HG03520 (cell line): ENCODE data around the gene ARHGEF18.

ENCODE experiments used
- ATAC-seq: cut with Tn5 transposase; IDR thresholded peaks from one replicate; pipeline ENCODE4 v1.9.1; 2021; ENCODE audit warnings: mild to moderate bottlenecking, moderate library complexity; ENCODE audit not compliant: unreplicated experiment

Gene ARHGEF18

DNA sequence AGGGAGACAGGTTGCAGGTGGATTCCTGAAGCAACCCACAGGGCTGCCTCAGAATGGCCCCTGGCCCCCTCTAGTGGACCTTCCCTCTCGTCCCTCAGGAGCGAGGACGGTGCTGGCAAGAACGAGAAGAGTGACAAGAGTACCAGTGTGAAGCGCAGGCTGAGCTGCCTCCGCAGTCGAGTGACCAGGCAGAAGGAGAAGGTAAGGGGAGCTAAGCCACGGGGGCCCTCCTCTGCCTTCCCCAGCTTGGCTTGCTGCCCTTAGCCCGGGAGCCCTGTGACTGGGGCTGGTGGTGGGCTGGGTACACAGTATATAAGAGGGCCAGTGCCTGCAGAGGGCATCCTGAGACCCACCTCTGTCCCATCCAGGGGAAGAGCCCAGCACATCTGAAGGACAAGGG is 34.0 kb downstream of the ARHGEF18 start:
- ATAC-seq, result no peak

DNA sequence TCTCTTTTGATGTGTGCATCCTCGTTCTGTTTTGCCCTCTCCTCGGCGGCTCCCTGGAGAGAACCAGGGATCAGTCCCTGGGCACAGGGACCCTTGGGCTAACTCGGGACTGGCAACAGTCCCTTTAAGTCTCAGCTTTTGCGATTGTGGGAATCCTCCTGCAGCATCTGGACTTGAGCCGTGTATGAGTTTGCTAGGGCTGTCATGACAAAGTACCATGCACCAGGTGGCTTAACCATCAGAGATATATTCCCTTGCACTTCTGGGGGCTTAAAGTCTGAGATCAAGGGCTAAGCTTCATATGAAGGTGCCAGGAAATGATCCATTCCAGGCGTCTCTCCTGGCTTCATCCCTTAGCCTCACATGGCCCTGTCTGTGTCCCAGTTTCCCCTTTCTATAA is 34.5 kb downstream of the ARHGEF18 start:
- no peak for ATAC-seq

DNA sequence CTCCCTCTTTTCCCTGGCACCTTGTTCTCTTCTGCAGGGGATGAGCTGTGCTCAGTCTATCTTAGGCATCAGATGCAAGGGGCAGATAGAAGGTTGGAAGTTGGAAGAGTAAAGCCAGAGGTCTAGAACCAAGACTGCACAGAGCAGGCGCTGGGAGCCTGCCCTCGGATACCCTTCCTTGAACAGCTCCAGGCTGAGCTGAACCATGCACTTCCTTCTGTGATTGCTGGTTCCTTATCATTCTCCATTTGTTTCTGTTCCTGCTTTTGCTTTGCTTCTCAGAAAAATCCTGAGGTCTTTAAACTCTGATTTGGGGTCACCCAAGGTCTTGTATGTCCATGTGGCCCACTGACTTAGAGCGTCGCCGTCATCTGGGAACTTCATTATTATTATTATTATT is 36.3 kb downstream of the ARHGEF18 start:
- ATAC-seq, result no peak

DNA sequence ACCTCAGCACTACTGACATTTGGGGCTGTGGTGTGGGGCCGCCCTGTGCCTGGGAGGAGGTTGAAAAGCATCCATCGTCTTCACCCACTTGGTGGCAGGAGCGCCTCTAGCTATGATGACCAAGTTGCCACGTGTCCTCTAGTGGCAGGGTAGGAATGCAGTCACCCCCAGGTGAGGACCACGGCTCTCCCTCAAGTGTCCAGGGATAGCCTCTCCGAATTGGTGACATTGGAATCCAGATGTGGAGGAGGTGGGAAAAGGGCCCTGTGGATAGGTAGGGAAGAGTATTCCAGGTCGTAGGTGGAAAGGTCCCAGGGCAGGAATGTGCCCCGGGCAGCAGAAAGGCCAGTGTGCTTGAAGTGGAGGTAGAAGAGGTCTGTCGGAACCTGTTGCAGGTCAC is 37.6 kb downstream of the ARHGEF18 start:
- ATAC-seq, result no peak

DNA sequence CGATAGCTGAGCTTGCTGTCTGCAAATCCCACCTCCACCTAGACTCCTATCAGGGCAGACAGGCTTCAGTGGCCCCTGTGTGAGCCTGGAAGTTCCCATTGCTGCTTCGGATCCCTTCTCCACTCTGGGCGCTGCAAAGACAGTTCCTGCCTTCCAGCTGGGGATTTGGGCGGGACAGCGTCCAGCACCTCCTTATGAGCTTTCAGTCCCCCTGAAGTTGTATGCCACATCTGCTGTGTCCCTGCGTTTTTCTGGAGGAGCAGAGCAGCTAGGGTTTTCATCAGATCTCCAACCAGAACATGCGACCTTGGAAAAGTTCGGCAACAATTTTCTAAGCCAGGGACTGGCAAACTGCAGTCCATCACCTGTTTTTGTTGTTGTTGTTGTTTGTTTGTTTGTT is 38.0 kb downstream of the ARHGEF18 start:
- no peak for ATAC-seq

DNA sequence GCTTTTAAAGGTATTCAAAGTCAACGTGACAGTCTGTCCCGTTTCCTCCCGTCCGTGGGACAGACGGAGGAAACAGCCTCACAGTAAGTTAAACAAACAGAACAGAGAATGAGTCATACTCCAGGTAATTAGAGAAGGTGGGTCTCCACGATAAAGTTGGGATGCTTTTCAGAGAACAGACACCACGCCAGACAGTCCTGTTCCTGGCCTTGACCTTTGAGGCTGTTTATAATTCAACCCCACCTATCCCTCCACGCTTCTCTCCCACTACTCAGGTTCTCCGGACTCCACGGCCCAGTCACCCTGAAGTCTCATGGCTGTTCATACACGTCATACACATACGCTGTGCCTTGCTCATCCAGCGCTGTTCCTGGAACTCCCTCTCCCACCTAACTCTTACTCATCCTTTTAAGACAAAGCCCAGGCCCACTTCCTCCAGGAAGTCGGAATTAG is 42.5 kb downstream of the ARHGEF18 start:
- no peak for ATAC-seq

GRCh38 chr19:7393459-7393858 is 44.7 kb downstream of the ARHGEF18 start:
- no peak for ATAC-seq

DNA sequence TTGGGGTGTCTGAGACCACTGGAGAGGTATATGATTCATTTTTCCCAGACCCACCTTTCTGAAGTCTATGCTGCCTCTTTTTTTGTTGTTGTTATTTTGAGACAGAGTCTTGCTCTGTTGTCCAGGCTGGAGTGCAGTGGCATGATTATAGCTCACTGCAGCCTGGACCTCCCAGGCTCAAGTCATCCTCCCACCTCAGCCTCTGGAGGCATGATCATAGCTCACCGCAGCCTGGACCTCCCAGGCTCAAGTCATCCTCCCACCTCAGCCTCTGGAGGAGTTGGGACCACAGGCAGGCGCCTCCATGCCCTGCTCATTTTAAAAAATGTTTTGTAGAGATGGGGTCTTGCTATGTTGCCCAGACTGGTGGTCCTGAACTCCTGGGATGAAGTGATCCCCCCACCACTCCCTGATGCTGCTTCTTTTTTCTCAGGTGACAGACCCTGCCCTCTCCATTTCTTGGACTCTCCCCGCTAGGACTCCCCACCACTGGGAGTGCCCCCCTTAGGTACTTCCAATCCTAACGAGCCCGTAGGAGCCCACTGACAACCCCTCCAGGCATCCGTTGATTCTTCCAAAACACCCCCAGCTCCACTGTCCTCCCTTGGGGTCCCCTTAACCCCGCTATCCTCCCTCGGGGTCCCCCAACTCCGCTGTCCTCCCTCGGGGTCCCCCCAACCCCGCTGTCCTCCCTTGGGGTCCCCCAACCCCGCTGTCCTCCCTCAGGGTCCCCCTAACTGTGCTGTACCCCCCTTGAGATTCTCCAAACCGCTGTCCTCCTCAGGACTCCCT is 45.4 kb downstream of the ARHGEF18 start:
- no peak for ATAC-seq

DNA sequence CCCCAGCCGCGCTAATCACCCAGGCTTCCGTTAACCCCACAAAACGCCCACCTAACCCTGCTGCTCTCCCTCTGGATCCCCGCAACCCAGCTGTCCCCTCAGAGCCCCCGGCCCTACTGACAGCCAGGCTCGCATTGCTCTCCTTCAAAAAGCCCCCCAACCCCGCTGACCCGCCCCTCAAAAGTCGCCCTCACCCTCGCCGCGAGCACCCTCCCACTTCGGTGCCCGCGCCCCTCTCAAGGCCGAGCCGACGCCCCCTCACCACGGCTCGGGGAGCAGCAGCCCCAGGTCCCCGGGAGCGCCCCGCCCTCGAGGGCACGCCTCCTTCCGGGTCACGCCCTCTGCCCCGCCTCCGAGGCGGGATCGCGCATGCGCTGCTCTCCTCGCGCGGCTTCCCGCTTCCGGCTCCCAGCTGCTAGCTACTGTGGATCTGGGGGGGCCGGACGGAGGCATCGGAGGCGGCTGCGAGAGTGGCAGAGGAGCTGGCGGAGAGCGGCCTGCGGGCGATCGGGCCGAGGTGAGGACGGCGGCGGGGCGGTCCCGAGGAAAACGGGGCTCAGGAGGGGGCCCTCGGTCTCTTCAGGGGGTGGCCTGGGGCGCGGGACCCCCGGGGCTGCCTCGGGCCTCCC is 46.1 kb downstream of the ARHGEF18 start:
- peak; percentile 45 for ATAC-seq

GRCh38 chr19:7395360-7396066 is 46.8 kb downstream of the ARHGEF18 start:
- peak; percentile 21 for ATAC-seq

GRCh38 chr19:7397687-7398086 is 49.0 kb downstream of the ARHGEF18 start:
- ATAC-seq, result no peak
